Ovary (tissue), 3 donors: ENCODE results near the gene RASSF5.

Experiments
- CTCF ChIP-seq, 3 donors: fragments of 450-650 bp in 2 of 3; fragments of 200-600 bp in 1 of 3; IDR thresholded peaks; one replicate each; pipeline versions ENCODE4 v1.5.1 to v1.8.0; 2016 to 2022; ENCODE audit warnings: antibody characterized with exemption in 3 of 3, mild to moderate bottlenecking in 1 of 3
- EP300 ChIP-seq: sonication (generic); formaldehyde crosslinking; IDR thresholded peaks from one replicate; pipeline ENCODE4 v1.6.1; 2017; ENCODE audit warnings: antibody characterized with exemption
- POLR2A ChIP-seq: fragments of 450-650 bp; IDR thresholded peaks from one replicate; pipeline ENCODE4 v1.6.1; 2017; ENCODE audit warnings: antibody characterized with exemption, mild to moderate bottlenecking, moderate library complexity
- donor health status: DM: no; HTN: no; CAD: no.

- no peak for TF ChIP-seq CTCF (IDR thresholded peaks at IDR 0.05)
- TF ChIP-seq POLR2A: no peak
- no peak for TF ChIP-seq EP300
Observed at GRCh38 chr1:206565995-206566394, 58.7 kb downstream of the RASSF5 start.
